Brain pericyte (primary cell): ENCODE results near the gene ENAH.
"Not testable (repeated sequence)": the region's sequence is repeated elsewhere in the genome, so short reads cannot be mapped to it uniquely, and the experiment has no call there.

Experiments
- DNase-seq: peaks from one replicate; pipeline ENCODE4 v3.0.0-alpha.2; 2012; ENCODE audit warnings: low read depth, low spot score

ENAH gene

DNA sequence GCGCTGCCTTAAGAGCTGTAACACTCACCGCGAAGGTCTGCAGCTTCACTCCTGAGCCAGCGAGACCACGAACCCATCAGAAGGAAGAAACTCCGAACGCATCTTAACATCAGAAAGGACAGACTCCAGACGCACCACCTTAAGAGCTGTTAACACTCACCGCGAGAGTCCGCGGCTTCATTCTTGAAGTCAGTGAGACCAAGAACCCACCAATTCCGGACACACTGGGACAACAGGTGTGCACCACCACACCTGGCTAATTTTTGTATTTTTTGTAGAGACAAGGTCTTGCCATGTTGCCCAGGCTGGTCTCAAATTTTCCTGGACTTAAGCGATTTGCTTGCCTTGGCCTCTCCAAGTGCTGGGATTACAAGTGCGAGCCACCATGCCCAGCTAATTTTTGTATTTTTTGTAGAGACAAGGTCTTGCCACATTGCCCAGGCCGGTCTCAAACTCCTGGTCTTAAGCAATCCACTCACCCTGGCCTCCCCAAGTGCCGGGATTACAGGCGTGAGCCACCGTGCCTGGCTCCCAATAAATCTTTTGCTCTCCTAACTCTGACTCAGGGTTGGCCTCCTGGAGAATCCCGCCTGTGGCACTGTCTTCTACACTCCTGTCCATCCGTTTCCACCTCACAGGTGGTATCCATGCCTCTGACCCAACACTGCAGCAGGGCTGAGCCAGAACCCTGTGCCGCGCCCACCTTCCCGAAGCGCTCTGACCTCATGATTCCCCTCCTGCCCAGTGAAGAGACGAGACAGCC, 179.1 kb downstream of the ENAH start:
- DNase-seq = not testable (repeated sequence)

DNA sequence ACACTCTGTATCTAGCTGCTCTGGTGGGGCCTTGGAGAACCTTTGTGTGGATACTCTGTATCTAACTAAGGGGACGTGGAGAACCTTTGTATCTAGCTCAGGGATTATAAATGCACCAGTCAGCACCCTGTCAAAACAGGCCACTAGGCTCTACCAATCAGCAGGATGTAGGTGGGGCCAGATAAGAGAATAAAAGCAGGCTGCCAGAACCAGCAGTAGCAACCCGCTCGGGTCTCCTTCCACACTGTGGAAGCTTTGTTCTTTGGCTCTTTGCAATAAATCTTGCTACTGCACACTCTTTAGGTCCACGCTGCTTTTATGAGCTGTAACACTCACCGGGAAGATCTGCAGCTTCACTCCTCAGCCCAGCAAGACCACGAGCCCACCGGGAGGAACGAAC, 179.7 kb downstream of the ENAH start:
- not testable (repeated sequence) for DNase-seq

DNA sequence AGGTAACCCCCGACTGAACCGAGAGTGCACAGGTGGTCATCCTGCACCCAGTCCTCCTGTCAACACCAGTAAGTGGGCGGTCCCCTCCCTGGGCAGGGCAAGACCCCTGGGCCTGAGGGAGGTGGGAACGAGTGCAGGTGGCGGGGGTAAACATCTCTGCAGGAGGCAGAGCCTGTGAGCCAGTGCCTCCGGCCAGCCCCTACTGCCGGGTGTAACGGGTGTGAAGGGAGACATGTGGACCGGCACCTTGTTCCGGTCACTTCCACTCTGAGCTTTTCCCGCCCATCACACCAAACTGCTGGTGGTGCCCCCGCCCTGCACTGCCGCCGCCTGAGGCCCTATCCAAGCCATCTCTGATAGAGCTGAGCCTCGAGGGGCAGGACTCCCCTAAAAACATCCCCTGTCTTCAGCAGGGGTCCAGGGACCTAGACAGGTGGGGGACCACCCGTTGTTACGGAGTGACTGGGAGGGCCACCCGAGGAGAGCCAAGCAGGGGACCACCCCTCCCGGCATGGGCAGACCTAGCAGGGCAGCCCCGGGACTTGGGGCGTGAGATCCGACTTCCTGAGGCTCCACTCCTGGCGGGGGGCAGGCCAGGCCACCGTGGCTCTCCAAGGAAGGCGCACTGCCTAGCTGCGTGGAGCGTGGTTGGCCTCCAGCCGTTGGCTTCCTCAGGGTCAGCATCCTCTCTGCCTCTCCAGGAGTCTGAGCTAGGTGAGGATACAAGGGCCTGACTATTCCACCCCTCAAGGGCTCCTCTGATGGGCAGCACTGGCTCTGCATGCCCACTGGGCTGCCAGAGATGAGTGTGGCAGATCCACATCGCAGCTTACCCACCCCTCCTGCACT, 181.2 kb downstream of the ENAH start:
- no peak for DNase-seq

DNA sequence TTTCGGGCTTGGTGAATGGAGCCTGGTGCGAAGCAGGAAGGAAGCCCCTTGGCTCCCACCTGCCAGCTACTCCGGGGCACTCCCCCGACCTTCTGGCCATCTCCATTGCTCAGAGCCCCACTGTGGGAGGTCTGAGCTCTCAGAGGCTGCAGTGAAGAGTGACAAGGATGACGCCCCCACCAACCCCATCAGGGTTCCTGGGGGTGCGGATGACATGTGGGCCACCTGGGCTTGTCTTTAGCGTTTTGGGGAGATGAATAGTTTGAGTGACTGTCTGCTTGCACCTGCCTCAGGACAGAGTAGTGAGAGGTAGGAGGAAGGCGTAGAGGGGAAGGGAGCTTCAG, 181.8 kb downstream of the ENAH start:
- no peak for DNase-seq

GRCh38 chr1:225470211-225471108, 182.5 kb downstream of the ENAH start:
- no peak for DNase-seq

- no peak for DNase-seq
These were observed 183.9 kb downstream of the ENAH start for GRCh38 chr1:225469051-225469450.

- no peak for DNase-seq
These were observed 184.5 kb downstream of the ENAH start for GRCh38 chr1:225468270-225469020.

DNA sequence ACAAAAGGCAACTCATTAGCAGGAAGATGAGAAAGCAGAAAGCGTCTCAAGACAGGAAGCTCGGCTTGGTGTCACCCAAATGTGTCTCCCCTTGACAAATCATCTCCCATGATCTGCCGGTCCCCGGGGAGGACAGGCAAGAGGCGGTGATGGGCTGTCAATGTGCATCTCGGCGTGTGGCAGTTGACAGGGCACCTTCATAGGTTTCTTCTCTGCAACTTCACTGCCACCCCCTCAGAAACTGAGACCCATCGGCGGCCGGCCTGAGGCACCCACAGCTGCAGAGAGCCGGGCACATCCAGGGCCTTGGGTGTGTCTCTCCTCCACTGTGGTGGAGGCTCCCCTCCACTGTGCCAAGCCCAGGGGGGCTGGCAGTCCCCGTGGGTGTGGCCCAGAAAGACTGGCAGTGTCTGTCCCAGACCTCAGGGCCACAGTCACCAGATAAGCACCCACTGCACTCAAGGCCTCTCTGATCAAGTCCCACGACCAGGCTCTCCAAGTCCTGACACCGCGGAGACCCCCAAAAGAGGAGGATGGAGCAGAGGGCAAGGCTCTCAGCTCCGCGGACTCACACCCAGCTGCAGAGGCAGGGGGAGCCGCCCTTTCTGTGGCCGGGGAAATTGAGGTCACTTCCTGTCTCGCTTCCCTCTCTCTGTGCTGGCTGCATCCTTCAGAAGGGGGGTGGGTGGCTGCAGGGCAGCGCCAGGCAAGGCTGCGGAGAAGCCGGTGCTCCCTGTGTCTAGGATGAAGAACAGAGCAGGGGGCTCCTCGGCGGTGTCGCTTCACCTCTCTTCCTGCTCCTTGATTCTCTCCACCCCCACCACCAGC, 185.5 kb downstream of the ENAH start:
- no peak for DNase-seq

DNA sequence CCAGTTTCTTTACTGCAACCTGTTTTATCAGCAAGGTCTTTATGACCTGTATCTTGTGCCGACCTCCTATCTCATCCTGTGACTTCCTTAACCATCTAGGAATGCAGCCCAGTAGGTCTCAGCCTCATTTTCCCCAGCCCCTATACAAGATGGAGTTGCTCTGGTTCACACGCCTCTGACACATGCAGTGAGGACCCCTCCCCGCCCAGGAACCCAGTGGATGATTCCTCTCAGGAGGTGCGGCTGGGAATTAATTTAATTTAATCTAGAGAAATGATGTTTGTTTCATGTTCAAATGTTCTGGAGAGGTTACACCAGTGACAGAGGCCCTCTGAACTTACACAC, 186.1 kb downstream of the ENAH start:
- DNase-seq = no peak

GRCh38 chr1:225465793-225466517, 187.0 kb downstream of the ENAH start:
- no peak for DNase-seq

- DNase-seq = no peak
These were observed 187.8 kb downstream of the ENAH start for GRCh38 chr1:225464851-225465792.

DNA sequence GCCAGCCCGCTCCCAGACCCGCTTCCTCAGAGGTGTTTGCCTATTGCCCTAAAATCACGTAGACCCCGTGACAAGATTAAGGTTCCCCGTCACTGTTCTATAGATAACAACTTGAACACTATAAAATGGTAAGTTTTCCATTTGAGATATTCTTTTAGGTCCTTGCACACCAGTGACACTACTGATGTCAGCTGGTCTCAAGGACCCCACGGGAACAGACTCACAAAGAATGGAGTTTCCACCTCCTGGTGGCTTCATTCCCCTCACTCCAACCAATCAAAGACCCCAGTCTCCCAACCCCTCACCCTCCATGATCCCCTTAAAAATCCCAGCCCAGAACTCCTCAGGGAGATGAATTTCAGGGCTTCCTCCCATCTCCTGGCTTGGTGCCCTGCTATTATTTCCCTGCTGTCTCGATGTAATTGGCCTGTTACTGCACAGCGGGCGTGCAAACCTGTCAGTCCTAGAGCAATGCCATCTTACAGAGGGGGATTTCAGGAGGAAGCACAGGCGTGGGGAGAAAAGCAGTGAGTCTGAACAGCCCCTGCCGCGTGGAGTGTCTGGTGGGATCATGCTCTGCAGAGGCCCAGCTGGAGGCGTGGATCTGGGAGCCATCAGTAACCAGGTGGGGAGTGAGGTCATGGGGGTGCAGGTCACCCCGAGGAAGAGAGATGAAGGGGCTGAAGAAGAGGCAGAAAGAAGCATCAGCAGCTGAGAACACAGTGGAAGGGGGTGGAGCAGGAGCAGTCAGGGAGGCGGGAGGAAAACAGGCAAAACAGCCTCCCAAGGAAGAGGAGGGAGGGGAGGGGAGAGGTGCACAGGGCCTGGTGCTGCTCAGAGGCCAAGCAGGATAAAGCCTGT, 190.0 kb downstream of the ENAH start:
- DNase-seq = no peak

- DNase-seq = no peak
These were observed 190.6 kb downstream of the ENAH start for GRCh38 chr1:225462429-225462713.

DNA sequence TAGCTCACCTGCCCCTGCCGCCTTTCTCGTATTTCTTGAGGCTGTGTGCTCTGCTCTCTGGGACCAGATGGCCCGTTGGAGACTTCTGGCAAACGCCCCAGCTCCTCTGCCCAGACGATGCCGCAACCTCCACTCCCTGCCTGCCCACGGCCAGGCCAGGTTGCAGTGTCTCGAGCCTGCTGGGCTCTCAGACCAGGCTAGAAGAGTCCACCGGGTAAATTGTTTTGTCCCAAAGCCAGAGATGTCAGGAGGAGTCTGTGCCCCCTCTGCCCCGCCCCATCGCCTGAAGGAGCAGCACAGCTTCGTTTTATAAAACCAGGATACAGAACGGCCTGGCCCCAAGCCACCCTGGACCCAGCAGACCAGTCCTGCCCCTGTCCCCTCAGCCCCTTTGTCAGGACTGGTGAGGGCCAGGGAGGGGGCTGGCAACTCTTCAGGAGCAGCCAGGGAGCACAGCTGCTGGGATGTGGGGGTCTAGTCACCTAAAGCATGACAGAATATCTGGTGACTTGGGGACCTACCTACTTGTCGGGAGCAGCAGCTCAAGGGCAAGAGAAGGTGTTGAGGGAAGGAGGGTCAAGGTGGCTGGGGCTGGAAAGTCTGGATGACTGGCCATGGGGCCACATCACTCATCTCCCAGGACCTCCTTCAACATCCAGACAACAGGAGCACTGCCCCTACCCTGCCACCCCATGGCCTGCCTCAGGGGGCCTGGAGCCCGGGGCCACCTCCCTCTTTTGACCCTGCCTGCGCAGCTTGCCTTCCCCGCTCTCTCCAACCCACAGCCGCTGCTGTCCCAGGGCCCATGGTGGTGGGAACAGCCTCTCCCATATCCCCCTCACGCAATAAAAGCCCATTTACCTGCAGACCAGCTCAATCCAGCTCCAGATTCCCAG, 191.1 kb downstream of the ENAH start:
- DNase-seq = no peak

- DNase-seq = no peak
These were observed 192.0 kb downstream of the ENAH start for GRCh38 chr1:225460737-225461532.
